Measurements from ENCODE around the gene RSL1D1.
"Not testable (repeated sequence)": the region's sequence is repeated elsewhere in the genome, so short reads cannot be mapped to it uniquely, and the experiment has no call there.

The RSL1D1 gene

DNA sequence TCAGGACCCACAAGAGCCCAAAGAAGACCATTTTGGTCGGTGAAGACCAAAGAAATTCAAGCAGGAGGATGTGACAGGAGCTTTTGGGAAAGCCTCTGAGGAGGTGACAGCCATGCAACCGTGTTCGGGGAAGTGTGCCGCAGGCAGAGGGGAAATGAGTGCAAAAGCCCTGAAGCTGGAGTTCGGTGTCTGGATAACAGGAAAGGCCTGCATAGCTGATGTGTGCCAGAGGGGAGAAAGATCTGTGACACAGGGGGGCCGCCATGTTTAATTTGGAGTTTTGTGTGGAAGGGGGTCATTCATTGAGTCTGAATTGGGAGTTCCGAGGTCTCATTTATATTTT lies 53.4 kb downstream of the RSL1D1 start:
- DNase-seq (ENCODE audit: low spot score): no peak

DNA sequence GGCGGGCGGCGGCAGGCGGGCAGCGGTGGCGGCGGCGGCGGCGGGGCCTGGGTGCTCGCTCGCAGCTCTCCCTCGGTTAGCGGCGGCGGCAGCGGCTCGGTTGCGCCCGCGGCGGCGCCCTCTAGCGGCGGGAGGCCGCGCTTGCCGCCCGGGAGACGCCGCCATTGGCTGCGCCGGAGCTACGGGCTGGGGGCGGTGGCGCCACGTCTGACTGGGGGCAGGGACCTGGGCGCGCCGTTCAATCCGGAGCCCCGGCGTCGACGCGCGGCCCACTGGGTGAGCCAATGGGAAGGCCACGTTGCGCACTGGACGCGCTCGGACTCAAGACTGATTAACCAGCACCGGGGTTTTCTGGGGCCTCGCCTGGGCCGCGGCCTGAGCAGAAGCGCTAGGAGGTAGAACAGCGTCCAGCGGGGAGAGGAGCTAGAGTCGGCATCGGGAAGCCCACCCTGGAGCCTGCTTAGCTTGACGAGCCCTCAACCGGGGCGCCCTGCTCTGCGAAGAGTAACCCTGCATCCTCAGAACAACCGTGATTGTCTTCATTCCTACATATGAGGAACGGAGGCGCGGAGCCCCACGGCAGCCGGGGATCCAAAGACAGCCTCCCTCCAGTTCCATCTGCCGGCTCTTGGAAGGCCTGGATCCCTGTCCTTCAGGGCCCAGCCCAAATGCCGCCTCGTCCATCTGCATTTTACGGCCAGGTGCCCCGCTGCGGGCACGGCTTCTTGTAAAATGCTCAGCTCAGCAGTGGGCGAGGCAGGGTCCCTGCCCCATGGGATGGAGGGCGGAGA lies 54.0 kb downstream of the RSL1D1 start, which contains the start of gene ZC3H7A:
ZC3H7A (minus strand) TSS at position 93 of the 791 bp plus-strand sequence. CDS start 14,904 bp downstream, outside the sequence.
- DNase-seq (ENCODE audit: low spot score): peak; percentile 97

DNA sequence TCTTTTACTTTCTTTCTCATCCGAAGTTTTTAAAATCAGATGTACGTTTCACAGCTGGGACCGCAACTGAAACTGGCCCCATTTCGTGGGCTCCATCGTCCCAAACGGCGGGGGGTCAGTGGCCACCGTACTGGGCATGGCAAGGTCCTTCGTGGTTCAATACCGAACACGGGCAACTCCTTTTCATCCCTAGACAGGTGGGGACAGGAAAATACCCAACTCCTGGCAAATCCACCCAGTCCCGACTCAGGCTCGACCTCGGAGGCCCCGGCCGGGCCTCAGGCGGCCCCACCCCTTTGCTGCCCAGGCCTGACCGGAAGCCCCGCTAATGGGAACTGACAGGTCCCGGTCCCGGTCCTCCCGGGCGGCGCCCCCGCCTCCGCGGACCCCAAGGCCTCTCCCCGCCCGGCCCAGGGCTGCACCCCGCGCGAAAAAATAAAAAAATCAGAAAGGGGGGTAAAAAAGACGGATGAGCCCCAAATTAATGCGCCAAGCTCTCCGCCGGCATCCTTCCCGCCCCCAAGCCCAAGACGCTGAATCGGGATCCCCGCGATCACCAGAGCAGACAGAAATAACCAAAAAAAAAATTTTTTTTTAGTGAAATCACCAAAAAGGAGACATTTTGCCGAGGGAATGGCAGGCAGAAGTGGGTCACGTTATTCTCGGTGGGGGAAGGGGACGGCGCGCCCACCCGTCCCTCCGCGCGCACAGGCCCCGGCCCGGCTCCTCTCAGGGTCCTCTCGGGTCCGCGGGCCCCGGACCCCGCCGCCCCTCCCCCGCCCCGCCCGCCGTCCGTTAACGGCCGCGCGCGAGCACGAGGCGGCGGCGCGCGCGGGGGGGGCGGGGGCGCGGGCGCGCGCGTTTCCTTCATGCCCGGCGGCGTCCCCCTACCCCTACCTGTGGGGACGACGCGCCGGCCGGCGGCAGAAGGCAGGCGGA lies 54.8 kb downstream of the RSL1D1 start:
- DNase-seq (ENCODE audit: low spot score): no peak

DNA sequence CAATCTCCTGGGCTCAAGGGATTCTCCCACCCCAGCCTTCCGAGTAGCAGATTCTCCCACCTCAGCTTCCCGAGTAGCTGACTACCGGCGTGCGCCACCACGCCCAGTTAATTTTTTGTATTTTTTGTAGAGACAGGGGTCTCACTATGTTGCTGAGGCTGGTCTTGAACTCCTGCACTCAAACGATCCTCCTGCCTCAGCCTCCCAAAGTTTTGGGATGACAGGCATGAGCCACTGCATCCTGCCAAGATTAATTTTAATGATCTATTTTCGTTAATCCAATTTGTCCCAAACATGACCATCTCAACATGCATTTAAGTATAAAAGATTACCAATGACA lies 55.5 kb downstream of the RSL1D1 start:
- no peak for DNase-seq (ENCODE audit: low spot score)

DNA sequence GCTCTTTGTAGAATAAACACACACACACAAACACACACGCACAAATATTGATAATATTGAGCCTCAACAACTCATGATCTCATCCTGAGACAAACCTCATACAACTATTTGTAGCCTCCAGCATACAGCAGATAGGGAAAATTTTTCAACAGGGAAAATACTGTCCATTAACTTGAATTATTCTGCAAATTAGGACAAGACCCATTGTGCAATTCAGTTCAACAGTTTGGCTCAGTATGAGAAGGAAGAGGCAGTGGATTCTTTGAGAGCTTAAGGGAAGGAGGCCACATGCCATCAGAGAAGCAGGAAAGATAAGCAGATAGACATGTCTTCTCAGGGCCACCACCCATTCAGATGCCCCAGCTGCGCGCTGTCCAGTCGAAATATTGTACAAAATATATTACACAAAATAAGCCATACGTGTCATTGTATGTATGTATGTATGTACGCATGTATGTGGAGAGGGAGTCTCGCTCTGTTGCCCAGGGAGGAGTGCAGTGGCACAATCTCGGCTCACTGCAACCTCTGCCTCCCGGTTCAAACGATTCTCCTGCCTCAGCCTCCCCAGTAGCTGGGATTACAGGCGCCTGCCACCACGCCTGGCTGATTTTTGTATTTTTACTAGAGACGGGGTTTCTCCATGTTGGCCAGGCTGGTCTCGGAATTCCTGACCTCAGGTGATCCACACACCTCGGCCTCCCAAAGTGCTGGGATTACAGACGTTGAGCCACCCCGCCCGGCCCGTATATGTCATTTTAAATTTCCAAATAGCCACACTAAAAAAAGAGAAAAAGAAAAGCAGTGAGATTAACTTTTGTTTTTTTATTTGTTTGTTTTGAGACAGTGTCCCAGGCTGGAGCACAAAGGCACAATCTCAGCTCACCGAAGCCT lies 56.1 kb downstream of the RSL1D1 start:
- DNase-seq (ENCODE audit: low spot score): no peak

DNA sequence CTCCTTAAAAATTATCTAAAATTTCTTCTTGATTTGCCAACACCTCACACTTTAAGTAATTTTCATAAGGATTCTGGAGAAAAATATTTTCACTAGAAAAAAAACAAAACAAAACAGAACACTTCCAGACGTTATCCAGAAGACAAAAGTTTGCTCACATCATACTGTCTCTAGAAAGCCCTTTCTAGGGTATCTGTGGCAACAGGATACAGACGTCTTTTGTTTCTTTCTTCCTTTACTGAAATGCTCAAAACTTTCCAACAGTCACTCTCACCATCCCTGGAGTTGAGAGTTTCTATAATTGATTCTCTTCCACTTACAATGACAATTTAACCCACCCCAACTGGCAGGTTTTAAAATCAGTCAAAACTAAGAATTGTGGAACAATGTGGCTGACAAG lies 56.9 kb downstream of the RSL1D1 start:
- DNase-seq (ENCODE audit: low spot score): no peak

DNA sequence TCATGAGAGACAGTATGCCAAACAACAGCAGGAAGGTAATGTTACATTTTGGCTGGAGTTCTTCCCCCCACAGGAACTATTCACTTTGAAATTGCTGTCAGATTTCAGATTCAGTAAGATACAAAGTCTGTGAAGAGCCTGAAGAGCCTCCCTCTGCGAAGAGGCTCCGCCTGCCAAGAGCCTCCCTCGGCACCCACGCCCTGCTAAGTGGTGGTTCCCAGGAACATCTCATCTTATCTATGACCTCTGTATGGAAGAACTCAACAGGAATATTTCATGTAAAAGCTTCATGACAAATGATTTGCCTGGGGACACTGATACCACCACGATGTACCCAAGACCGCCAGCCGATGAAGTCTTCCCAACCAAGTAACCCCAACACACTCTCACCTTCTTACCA lies 57.5 kb downstream of the RSL1D1 start:
- no peak for DNase-seq (ENCODE audit: low spot score)

DNA sequence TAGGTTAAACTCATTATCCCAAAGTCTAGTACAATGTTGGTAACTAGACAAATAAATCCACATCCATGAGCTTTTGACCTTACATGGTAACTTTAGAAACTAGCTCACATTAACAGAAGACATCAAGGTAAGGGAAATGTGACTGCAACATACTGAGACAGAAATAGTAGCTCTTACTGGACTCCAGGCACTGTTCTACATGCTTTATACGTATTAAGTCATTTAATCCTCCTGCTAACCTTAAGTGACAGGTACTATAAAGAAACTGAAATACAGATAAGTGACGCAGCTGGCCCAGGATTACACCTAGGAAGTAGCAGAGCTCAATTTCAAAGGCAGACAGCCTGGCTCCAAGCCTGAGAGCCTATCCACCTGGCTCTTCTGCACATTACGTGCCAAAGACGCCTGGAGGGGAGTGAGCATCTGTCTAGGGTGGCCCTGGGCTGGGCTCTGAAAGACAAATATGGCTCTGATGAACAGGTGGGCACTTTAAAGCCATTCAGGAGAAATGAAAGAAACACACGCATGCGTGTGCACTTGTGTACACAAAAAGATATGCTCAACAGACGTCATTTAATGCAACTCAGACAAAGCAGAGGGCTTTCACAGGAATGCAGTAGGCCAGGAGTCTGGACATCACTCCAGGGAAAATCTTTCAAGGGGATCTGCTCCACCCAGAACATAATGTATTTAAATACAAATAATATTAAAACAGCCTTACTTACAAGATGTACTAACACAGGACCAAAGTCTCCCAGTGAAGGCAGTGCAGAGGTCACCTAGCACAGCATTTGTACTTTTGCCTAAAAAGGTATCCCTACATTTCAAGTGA lies 58.7 kb downstream of the RSL1D1 start:
- no peak for DNase-seq (ENCODE audit: low spot score)

DNA sequence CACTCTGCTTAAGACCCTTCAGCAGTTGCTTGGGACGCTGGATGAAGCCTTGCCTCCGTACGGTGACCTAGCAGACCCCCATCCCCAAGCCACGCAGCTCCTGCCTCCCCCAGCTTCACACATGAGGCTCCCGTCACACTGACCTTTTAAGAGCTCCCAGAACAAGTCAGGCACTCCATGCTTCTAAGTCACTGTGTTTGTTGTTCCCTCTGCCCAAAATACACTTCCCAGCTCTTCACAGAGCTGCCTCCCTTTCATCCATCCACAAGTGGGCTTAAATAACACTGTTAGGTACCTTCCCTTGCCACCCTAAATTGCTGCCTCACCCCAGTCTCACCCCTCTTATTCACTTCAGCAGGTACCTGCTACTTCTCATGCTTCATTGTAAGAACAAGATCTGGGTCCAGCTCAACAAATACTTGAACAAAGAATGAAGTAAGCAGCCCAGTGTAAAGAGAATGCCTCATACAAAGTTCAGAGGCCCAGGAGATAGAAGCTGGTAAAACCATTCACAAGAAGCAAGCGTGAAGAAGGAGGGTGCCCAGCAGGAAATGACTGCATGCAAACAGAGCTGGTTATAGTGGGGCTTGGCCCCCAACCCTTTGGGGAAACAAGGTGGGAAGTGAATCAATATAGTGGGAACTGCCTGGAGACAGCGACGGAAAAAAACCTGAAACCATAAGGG lies 60.1 kb downstream of the RSL1D1 start:
- DNase-seq (ENCODE audit: low spot score): no peak

DNA sequence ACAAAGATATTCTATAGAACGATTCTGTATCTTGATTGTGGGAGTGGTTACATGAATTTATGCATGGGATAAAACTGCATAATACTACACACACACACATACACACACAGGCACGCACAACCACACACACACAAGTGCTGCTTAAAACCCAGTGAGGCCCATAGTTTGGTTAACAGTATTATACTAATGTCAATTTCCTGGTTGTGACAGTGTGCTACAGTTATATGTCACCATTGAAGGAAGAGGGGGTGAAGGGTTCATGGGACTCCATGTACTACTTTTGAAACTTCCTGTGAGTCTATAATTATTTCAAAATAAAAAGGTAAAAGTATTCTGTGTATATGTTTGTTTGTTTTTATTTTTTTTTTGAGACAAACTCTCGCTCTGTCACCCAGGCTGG lies 62.4 kb downstream of the RSL1D1 start:
- no peak for DNase-seq (ENCODE audit: low spot score)

DNA sequence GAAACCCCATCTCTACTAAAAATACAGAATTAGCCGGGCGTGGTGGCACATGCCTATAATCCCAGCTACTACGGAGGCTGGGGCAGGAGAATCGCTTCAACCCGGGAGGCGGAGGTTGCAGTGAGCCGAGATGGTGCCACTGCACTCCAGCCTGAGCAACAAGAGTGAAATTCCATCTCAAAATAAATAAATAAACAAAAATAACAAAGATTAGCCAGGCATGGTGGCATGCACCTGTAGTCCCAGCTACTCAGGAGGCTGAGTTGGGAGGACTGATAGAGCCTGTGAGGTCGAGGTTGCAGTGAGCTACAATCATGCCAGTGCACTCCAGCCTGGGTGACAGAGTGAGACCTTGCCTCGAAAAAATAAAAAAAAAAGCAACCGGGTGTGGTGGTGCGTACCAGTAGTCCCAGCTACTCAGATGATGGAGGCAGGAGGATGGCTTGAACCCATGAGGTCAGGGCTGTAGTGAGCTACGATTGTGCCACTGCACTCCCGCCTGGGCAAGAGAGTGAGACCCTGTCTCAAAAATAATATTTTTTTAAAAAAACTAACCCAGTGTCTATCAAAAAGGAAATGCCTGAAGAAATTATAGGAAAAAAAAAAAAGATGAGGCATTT lies 66.3 kb downstream of the RSL1D1 start:
- not testable (repeated sequence) for DNase-seq (ENCODE audit: low spot score)

DNA sequence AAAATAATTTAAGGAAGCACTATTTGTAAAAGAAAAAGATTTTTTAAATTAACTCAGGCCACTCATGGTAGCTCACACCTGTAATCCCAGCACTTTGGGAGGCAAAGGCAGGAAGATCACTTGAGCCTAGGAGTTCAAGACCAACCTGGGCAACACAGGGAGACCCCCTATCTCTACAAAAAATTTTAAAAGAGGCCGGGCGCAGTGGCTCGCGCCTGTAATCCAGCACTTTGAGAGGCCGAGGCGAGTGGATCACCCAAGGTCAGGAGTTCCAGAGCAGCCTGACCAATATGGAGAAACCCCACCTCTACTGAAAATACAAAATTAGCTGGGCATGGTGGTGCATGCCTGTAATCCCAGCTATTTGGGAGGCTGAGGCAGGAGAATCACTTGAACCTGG lies 67.0 kb downstream of the RSL1D1 start:
- DNase-seq (ENCODE audit: low spot score): not testable (repeated sequence)

DNA sequence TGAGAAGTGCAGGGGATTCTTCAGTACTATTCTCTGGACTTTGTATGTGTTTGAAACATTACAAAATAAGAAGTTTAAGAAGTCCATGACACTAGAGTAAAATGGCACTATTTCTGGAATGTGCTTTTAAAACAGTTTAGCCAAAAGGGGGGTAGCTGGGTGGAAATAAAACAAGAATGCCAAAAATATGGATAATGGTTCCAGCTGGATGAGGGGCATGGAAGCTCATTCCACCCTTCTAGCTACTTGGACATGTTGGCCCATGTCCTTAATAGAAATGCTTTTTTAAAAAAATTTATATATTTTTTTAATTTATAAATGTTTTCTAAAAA lies 67.3 kb downstream of the RSL1D1 start:
- no peak for DNase-seq (ENCODE audit: low spot score)

All from cerebellar cortex (tissue), 1 donor.